Astrocyte of the cerebellum (primary cell): Measurements from ENCODE around the gene MYOD1.

Experiments
- DNase-seq: peaks from one replicate; pipeline ENCODE4 v3.0.0-alpha.2; 2011; ENCODE audit warnings: low read depth
- H3K4me3 ChIP-seq: 2 replicates; pipeline ENCODE4 v1.5.1; 2011; ENCODE audit warnings: mild to moderate bottlenecking, low read depth, low read length, moderate library complexity
- CTCF ChIP-seq: IDR thresholded peaks from 2 replicates; pipeline ENCODE4 v1.5.1; 2012; ENCODE audit warnings: low read length, low read depth, moderate library complexity, mild to moderate bottlenecking; ENCODE audit errors: missing control alignments
- in situ Hi-C: cut with HindIII; loops from 2 replicates; pipeline ENCODE4 v1.10.0; 2017; ENCODE audit warnings: low sequenced_read_pairs

The MYOD1 gene

GRCh38 chr11:17730608-17731462 is 11.5 kb downstream of the MYOD1 start:
- peak; percentile 91 for TF ChIP-seq CTCF
- no peak overlapping the region for H3K4me3 ChIP-seq
- DNase-seq, result peak; percentile 65
- in situ Hi-C loops, result no loop called here

GRCh38 chr11:17733261-17733660 is 13.9 kb downstream of the MYOD1 start:
- DNase-seq, result no peak
- H3K4me3 ChIP-seq, result no peak overlapping the region
- TF ChIP-seq CTCF, result no peak
- in situ Hi-C loops, result no loop called here

- no peak for TF ChIP-seq CTCF
- peak within 1 kb of the TSS; percentile 37 for H3K4me3 ChIP-seq
- in situ Hi-C loops, result no loop called here
- DNase-seq, result no peak
Measured at GRCh38 chr11:17734418-17734911, 15.1 kb downstream of the MYOD1 start, which contains the start of gene KCNC1. KCNC1 (plus strand) TSS chr11:17734781; CDS start chr11:17736003, 1,222 bp downstream.

- in situ Hi-C loops, result no loop called here
- peak overlapping the region; percentile 37 for H3K4me3 ChIP-seq
- TF ChIP-seq CTCF, result no peak
- DNase-seq, result peak; percentile 39
Measured at GRCh38 chr11:17734986-17735817, 15.8 kb downstream of the MYOD1 start.

- TF ChIP-seq CTCF, result peak; percentile 31
- in situ Hi-C loops, result no loop called here
- DNase-seq, result no peak
- no peak overlapping the region for H3K4me3 ChIP-seq
Measured at GRCh38 chr11:17735818-17736578, 16.6 kb downstream of the MYOD1 start.

- H3K4me3 ChIP-seq, result no peak overlapping the region
- no peak for TF ChIP-seq CTCF
- DNase-seq, result no peak
- in situ Hi-C loops, result no loop called here
Measured at GRCh38 chr11:17736579-17736893, 17.2 kb downstream of the MYOD1 start.
